SK-N-MC (cell line): ENCODE results near the gene UBE2V1.

Experiments used
- EZH2 ChIP-seq: fragments of 200-600 bp; sonication (generic); IDR thresholded peaks from one replicate; pipeline ENCODE4 v1.6.1; 2017; ENCODE audit warnings: antibody characterized with exemption
- POLR2AphosphoS5 ChIP-seq: IDR thresholded peaks from 2 replicates; pipeline ENCODE4 v1.6.1; 2012; ENCODE audit warnings: mild to moderate bottlenecking, low read depth, low read length, borderline replicate concordance

DNA sequence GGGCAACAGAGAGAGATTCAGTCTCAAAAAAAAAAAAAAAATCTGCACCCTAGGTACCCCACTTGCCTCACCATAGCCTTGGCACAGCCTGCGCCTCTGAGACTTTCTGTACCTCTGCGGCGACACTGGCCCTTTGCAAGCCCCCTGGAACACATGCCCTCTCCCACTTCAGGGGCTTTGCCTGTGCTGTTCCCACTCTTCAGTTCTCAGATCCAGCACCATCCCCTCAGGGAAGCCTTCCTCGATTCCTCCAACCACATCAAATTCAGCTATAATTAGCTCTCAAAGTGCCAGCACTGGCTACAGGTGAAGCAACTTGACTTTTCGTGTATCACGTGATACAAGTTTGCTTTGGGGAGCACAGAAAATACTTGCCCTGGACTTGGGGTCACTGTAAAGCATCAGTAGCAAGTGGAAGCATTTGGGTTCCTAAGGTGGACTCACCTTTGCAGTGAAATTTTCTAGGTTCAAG, 2.1 kb upstream of the UBE2V1 start:
- TF ChIP-seq EZH2 (no peak), POLR2AphosphoS5 (no peak)
